Measurements from ENCODE around the gene SPARCL1. TPM values are rescaled to one million over a fixed set of nuclear protein-coding genes. Genes with fewer than 3 reads are reported as not detected.

The SPARCL1 gene
- total and polyA plus RNA-seq, 9 of the 15 experiments (the other 6 are each of a cell fraction or from before 2014, with no cell fraction given) = 0.03 to 0.71 (median 0.05) TPM; not detected in 3

- TF ChIP-seq USF2 (CRISPR knock-in tag; IDR thresholded peaks at IDR 0.05) (0 out of 2 replicates have a peak, but pooled peaks have one; percentile 8), COPS2 (conservative IDR thresholded peaks at IDR 0.05) (no peak)
Measured at GRCh38 chr4:87510747-87511146, 18.4 kb downstream of the SPARCL1 start (continued).

GRCh38 chr4:87506974-87507701, 22.0 kb downstream of the SPARCL1 start:
- POLR2A ChIA-PET = no interaction called here
- CTCF ChIA-PET (ENCODE audit: low intra/inter-chr PET ratio) = no interaction called here
- Histone ChIP-seq H4K20me1 (replicated peaks; ENCODE audit: control insufficient read depth, insufficient read depth, low read length) (no peaks in the 10 kb centered on the region), H3K9me3 (replicated peaks; ENCODE audit: control insufficient read depth, insufficient read depth, low read depth, low read length) (no peaks in the 10 kb centered on the region), H3K4me3 (no peak overlapping the region), H3K9me1 (ENCODE audit: control insufficient read depth, insufficient read depth, low read length) (no peaks in the 10 kb centered on the region), H3K79me2 (ENCODE audit: control insufficient read depth, insufficient read depth, low read length) (no peaks in the 10 kb centered on the region), H3K9ac (ENCODE audit: insufficient read depth in 1 of 2, low read depth in 2 of 2, low read length in 2 of 2) (no peak overlapping the region), H3K27me3 (ENCODE audit: control insufficient read depth in 2 of 2, insufficient read depth in 2 of 2, low read length in 2 of 2) (peaks cover 3 to 7% of the 10 kb centered on the region in 2 experiments; a peak in 4 of 5 replicates), H3K27ac (ENCODE audit: extremely low read depth, low read depth, low read length) (no peak overlapping the region), H2AFZ (ENCODE audit: low read depth, low read length) (no peak overlapping the region), H3K4me1 (replicated peaks in 1 of 2; ENCODE audit: control insufficient read depth in 2 of 2, insufficient read depth in 2 of 2, low read length in 2 of 2) (peaks cover 0 to 6% of the 10 kb centered on the region in 2 experiments; a peak in 1 of 5 replicates), H3K4me2 (ENCODE audit: insufficient read depth, low read length) (no peak overlapping the region), H3K36me3 (ENCODE audit: control insufficient read depth, insufficient read depth, low read length) (no peaks in the 10 kb centered on the region)
- WGBS (ENCODE audit: insufficient coverage, low coverage, missing lambda C conversion rate) = 31% methylated on average over 4 of the region's 4 CpGs
- FAIRE-seq (no peak), ATAC-seq (no peak), DNase-seq (ENCODE audit: extremely low read depth in 1 of 4, low spot score in 3 of 4) (no peak)
- intact Hi-C loops (cut with micrococcal nuclease) (no loop called here), in situ Hi-C loops (cut with MboI) (no loop called here)
- TF ChIP-seq HDGF (IDR thresholded peaks at IDR 0.05) = no peak
- TF ChIP-seq CHAMP1 (IDR thresholded peaks at IDR 0.05) = no peak
- no peak for TF ChIP-seq ZNF436 (CRISPR knock-in tag; IDR thresholded peaks at IDR 0.05)
- TF ChIP-seq NONO (IDR thresholded peaks at IDR 0.05; ENCODE audit: low read depth in 2 of 2, low read length in 1 of 2) = no peak
- TF ChIP-seq TAF1 (IDR thresholded peaks at IDR 0.05; ENCODE audit: control insufficient read depth, extremely low read depth, insufficient read depth, low read length, severe bottlenecking) = no peak
- no peak for TF ChIP-seq BHLHE40 (IDR thresholded peaks at IDR 0.05; ENCODE audit: low read length)
- TF ChIP-seq NFRKB (IDR thresholded peaks at IDR 0.05; ENCODE audit: low read depth) = no peak
- no peak for TF ChIP-seq FOSL1 (tag; conservative IDR thresholded peaks at IDR 0.05)
- TF ChIP-seq BRD9 (IDR thresholded peaks at IDR 0.05; ENCODE audit: low read depth, partially characterized antibody) = no peak
- no TSS peak for BruUV-seq (replicated peaks)

Measured in K562 (cell line).